Testis (tissue), 3 donors: ENCODE measurements around the gene MRPS34. TPM values are rescaled to one million over a fixed set of nuclear protein-coding genes. Genes with fewer than 3 reads are reported as not detected.

ENCODE experiments used
- DNase-seq: peaks from one replicate; pipeline ENCODE4 v3.0.0-alpha.2; 2019
- H3K27ac ChIP-seq, 2 donors: fragments of 200-600 bp; sonication (generic); one replicate each; pipeline ENCODE4 v1.5.1; 2019
- H3K27me3 ChIP-seq: fragments of 200-600 bp; sonication (generic); one replicate; pipeline ENCODE4 v1.5.1; 2019
- H3K36me3 ChIP-seq: fragments of 200-600 bp; sonication (generic); one replicate; pipeline ENCODE4 v1.5.1; 2017; ENCODE audit warnings: low read depth; ENCODE audit errors: missing control alignments
- H3K4me1 ChIP-seq: fragments of 200-600 bp; sonication (generic); one replicate; pipeline ENCODE4 v1.5.1; 2019
- H3K4me3 ChIP-seq, 2 donors: fragments of 200-600 bp; sonication (generic); one replicate each; pipeline ENCODE4 v1.5.1; 2017 to 2019
- H3K9me3 ChIP-seq: fragments of 200-600 bp; sonication (generic); one replicate; pipeline ENCODE4 v1.5.1; 2017
- POLR2A ChIP-seq: fragments of 450-650 bp; IDR thresholded peaks from one replicate; pipeline ENCODE4 v1.6.1; 2017; ENCODE audit warnings: antibody characterized with exemption, mild to moderate bottlenecking, moderate library complexity
- WGBS, 2 donors: methylation state at CpG; one replicate each; pipeline ENCODE4 v1.1.5; 2018; 5-methylcytosine and 5-hydroxymethylcytosine counted together
- intact Hi-C: fragments of 100-400 bp; cut with DNase I; formaldehyde crosslinking; loops from one replicate; pipeline ENCODE4 v1.15.1; 2023; ENCODE audit warnings: low total_unique reads
- polyA plus RNA-seq: library from polyadenylated mRNA; stranded (reverse); fragments of 350-450 nt; fragmentation: Illumina TruSeq; extraction: RNeasy Lipid Tissue Mini Kit (QIAGEN cat#74804); gene quantifications from one replicate; pipeline ENCODE4 v1.2.3, GENCODE V29; 2014; ENCODE audit warnings: low read depth, low replicate concordance; ENCODE audit not compliant: insufficient read depth
- total RNA-seq, 2 donors: library from RNA; depleted of rRNA; stranded (reverse); fragments of >200 nt; gene quantifications; one replicate each; pipeline ENCODE4 v1.2.3, GENCODE V29; 2016
- TF ChIP-seq, protein P1 (sequence below), 3 experiments: fragments of 450-650 bp in 2 of 3; fragments of 200-600 bp in 1 of 3; sonication (generic) in 1 of 3; IDR thresholded peaks; one replicate each; pipeline ENCODE4 v1.5.1; 2016 to 2019; ENCODE audit warnings: antibody characterized with exemption in 3 of 3, mild to moderate bottlenecking in 2 of 3, moderate library complexity in 1 of 3

The MRPS34 gene
- total and polyA plus RNA-seq, 3 donors from 2014 or later: 49.2 to 81.6 (median 66.5) TPM

DNA sequence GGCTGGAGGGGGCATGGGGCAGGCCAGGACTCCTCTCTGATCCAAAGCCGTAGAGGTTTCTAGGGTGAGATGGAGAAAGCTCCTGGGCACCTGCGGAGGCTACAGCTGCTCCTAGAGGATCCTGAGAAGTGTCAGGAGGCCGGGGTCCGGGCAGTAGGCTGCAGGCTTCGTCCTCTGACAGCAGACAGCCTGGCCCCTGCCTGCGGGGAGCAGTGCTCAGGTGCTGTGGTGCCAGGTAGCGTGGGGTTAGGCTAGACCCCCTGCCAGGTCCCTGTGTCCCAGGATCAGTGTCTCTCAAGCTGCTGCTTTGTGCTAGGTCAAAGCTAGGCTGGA, 1.5 kb upstream of the MRPS34 start:
- WGBS, 2 donors: 75 to 82% methylated on average over 7 of the region's 7 CpGs
- no peaks in the 10 kb centered on the region for H3K9me3 ChIP-seq
- peaks cover 27% of the 10 kb centered on the region for H3K4me1 ChIP-seq
- H3K27me3 ChIP-seq: no peaks in the 10 kb centered on the region
- no peaks in the 10 kb centered on the region for H3K36me3 ChIP-seq
- peak overlapping the region in 1 of 2 donors; percentile 87 for H3K27ac ChIP-seq
- DNase-seq: no peak
- no peak overlapping the region for H3K4me3 ChIP-seq
- intact Hi-C loops: no loop called here
- TF ChIP-seq POLR2A: no peak
- TF ChIP-seq, protein P1, sequence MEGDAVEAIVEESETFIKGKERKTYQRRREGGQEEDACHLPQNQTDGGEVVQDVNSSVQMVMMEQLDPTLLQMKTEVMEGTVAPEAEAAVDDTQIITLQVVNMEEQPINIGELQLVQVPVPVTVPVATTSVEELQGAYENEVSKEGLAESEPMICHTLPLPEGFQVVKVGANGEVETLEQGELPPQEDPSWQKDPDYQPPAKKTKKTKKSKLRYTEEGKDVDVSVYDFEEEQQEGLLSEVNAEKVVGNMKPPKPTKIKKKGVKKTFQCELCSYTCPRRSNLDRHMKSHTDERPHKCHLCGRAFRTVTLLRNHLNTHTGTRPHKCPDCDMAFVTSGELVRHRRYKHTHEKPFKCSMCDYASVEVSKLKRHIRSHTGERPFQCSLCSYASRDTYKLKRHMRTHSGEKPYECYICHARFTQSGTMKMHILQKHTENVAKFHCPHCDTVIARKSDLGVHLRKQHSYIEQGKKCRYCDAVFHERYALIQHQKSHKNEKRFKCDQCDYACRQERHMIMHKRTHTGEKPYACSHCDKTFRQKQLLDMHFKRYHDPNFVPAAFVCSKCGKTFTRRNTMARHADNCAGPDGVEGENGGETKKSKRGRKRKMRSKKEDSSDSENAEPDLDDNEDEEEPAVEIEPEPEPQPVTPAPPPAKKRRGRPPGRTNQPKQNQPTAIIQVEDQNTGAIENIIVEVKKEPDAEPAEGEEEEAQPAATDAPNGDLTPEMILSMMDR (IDR thresholded peaks at IDR 0.05): no peak

DNA sequence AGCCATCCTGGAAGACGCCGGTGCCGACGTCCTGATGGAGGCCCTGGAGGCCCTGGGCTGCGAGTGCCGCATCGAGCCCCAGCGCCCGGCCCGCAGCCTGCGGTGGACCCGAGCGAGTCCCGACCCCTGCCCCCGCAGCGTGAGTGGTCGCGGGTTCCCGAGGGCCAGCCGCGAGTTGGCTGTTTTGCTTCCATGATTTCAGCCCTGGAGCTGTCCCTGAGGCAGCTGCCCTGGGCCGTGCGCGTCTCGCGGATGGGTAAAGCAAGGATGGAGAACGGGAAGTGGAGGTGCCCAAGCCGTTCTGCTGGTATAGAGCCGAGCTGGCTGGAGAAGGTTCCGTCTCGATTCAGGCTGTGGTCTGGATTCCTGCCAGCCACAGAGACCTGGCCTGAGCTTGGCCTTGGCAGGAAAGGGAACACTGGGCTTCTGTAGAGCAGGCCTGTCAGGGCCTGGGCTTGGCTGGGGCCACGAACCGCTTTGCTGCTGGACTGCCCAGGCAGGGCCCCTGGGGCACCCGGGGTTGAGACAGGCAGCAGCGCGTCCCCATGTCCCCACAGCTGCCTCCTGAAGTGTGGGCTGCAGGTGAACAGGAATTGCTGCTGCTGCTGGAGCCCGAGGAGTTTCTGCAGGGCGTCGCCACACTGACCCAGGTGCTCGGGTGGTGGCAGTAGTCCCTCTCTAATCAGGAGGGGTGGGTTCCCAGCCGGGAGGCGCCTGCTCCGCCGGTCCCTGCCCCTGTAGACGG, 941 bp upstream of the MRPS34 start:
- TF ChIP-seq, protein P1 (IDR thresholded peaks at IDR 0.05): no peak
- no peak for TF ChIP-seq POLR2A

DNA sequence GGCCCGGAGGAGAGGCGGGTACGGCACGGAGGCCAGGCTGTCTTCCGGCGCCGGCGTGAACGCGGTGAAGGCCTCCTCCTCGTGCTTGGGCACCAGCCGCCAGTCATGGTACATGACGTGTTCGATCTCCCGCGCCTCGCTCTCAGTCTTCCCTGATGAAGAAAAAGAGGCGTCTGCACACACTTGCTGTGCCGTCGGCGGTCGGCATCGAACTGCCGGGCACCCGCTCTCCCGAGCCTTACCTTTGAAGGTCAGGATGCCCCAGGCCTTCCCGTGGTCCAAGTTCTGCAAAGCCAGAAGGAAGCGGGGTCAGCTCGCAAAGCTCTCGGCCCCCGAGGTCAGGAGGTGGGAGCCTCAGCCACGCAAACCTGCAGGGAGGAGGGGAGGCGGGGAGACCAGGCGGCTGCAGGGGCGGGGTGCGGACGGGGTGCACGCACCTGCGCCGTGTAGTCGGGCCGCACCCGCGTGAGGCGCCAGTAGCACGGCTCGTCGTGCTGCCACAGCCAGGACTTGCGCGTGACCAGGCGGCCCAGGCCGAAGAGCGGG, 499 bp downstream of the MRPS34 start, which contains the start of gene EME2:
TSS of gene EME2 (plus strand) at position 449 of the 546 bp plus-strand sequence. CDS start 418 bp downstream, outside the sequence.
- no peak for TF ChIP-seq POLR2A
- TF ChIP-seq, protein P1 (IDR thresholded peaks at IDR 0.05): no peak
- Histone ChIP-seq H3K4me3 (peak within 1 kb of the TSS; percentile 86), H3K27me3 (no peaks in the 10 kb centered on the region), H3K9me3 (no peaks in the 10 kb centered on the region), H3K36me3 (no peaks in the 10 kb centered on the region), H3K27ac (peak within 1 kb of the TSS; percentile 73 to 87), H3K4me1 (peaks cover 27% of the 10 kb centered on the region)
- no peak for DNase-seq
- 0% methylated on average over 12 to 53 of the region's 53 CpGs for WGBS, 2 donors
- intact Hi-C loops: no loop called here

More for the DNA sequence above, 941 bp upstream of the MRPS34 start:
- WGBS, 2 donors: 13 to 15% methylated on average over 6 to 37 of the region's 45 CpGs
- intact Hi-C loops: no loop called here
- DNase-seq: no peak
- Histone ChIP-seq H3K4me3 (peak overlapping the region; percentile 86), H3K27me3 (no peaks in the 10 kb centered on the region), H3K4me1 (peaks cover 27% of the 10 kb centered on the region), H3K27ac (peak overlapping the region; percentile 73 to 87), H3K9me3 (no peaks in the 10 kb centered on the region), H3K36me3 (no peaks in the 10 kb centered on the region)

DNA sequence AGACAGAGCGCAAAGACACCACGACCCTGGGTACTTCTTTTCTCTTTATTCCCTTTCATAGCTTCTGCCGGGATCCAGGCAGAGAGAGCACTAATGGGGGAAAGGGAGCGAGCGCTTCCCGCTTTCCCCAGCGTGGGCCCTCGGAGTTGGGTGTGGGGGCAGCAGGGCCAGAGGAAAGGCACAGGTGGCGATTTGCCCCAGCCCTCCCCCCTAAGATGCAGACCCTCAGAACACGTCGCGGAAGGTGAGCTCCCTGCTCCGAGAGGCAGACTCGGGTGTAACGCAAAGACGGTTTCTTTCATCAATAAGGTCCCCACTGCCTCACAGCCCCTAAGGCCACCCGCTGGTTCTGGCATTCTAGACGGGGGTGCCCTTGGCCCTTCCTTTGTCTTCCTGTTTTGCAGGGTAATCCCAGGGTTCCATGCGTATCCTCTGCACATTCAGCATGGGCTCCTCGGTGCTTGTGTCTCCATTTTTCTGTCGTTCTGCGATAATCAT, 1.0 kb downstream of the MRPS34 start:
- WGBS, 2 donors: 6 to 7% methylated on average over 17 to 22 of the region's 22 CpGs

More for the DNA sequence above, 1.0 kb downstream of the MRPS34 start:
- no peaks in the 10 kb centered on the region for H3K36me3 ChIP-seq
- intact Hi-C loops: no loop called here
- H3K27me3 ChIP-seq: no peaks in the 10 kb centered on the region
- no peak for DNase-seq
- H3K9me3 ChIP-seq: no peaks in the 10 kb centered on the region
- H3K4me1 ChIP-seq: peaks cover 27% of the 10 kb centered on the region
- no peak for TF ChIP-seq POLR2A
- TF ChIP-seq, protein P1 (IDR thresholded peaks at IDR 0.05): no peak
- peak overlapping the region; percentile 73 to 87 for H3K27ac ChIP-seq
- H3K4me3 ChIP-seq: peak overlapping the region; percentile 86
